ENCODE data around the gene AGPAT3.
"Not testable (repeated sequence)": the region's sequence is repeated elsewhere in the genome, so short reads cannot be mapped to it uniquely, and the experiment has no call there.

AGPAT3 gene

GRCh38 chr21:43835050-43835449 is 30.0 kb upstream of the AGPAT3 start:
- peak; percentile 51 for DNase-seq

GRCh38 chr21:43835861-43836260 is 29.2 kb upstream of the AGPAT3 start:
- no peak for DNase-seq

DNA sequence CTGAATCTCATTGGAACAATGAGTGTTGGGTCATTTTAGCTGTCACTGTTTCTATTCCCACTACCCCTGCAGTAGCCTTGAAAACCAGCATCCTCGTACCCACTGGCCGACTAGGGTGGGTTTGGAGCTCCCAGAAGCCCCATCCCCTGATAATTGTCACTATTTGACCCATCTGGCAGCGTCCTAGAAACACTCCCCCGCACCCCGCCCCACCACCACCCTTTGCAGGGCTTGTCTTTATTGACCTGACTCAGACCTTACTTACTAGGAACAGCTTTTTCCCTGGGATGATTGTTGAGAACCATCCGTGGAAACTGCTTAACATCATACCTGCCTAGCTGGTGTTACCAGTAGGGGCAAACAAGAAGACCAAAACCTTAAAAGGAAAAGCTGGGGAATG is 28.4 kb upstream of the AGPAT3 start:
- DNase-seq: no peak

GRCh38 chr21:43840259-43840658 is 24.8 kb upstream of the AGPAT3 start:
- no peak for DNase-seq

DNA sequence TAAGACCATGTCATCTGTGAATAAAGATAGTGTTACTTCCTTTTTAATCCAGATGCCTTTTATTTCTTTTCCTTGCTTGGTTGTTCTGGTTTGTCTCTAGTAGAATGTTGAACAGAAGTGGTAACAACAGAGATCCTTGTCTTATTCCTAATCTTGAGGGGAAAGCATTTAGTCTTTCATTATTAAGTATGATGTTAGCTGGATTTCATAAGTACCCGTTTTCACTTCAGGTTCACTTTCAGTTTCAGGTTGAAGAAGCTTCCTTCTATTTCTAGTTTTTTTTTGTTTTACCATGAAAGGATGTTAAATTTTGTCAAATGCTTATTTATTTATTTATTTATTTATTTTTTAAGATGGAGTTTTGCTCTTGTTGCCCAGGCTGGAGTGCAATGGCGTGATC is 22.3 kb upstream of the AGPAT3 start:
- DNase-seq: no peak

DNA sequence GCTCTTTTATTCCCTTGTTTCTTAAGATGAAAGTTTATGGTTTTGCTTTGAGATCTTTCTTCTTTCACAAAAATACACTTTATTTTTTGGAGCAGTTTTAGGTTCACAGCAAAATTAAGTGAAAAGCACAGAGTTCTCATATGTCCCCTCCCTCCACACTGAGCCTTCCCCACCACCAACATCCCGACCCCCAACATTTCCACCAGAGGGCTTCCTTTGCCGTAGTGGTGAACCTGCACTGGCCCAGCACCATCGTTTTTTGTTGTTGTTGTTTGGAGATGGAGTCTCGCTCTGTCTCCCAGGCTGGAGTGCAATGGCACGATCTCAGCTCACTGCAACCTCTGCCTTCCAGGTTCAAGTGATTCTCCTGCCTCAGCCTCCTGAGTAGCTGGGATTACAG is 20.1 kb upstream of the AGPAT3 start:
- not testable (repeated sequence) for DNase-seq

GRCh38 chr21:43845386-43845785 is 19.6 kb upstream of the AGPAT3 start:
- DNase-seq: no peak

DNA sequence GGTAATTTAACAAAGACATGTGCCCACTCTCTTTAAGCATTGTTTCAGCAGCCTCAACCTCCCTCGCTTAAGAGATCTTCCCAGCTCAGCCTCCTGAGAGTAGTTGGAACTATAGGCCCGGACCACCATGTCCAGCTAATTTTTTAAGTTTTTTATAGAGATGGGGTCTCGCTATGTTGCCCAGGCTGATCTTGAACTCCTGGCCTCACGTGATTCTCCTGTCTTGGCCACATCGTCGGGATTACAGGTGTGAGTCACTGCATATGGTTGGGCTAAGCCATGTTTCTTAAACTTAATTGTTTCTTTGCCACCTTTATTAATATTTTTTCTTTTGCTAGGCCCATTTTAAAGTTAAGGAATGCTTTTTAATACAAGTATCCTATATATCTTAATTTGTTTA is 18.6 kb upstream of the AGPAT3 start:
- no peak for DNase-seq

- DNase-seq: no peak
These were observed 17.7 kb upstream of the AGPAT3 start for GRCh38 chr21:43847301-43847700.

- DNase-seq: no peak
These were observed 16.3 kb upstream of the AGPAT3 start for GRCh38 chr21:43848771-43849170.

DNA sequence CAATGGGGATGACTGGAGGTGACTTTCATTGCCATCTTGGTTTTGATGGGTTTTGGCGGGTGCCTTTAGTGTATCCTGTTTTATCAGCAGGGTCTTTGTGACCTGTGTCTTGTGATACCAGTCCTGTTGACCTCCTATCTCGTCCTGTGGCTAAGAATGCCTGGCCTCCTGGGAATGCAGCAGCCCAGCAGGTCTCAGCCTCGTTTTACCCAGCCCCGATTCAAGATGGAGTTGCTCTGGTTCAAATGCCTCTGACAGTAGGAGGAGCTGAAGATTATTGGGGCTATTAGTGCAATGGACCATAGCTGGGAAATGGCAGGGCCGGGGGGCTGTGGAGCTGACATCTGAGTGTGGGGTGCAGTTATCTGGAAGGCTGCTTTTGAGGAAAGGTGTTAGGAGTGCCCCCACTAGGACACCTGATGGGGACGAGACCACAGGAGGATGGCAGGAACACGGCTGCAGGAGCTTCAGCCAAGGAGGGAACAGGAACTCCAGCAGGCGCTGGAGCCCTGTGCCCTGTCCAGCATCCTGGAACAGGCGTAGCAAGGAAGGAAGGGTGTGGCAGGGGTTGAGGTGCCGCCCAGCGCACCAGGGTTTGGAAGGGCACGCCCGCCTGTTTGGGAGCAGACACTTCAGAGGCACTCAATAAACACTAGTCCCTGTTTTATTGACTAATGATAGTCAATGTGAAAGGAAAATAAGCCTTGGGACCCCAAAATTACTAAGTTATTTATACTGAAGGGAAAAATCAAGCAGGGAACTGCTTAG is 15.3 kb upstream of the AGPAT3 start:
- DNase-seq: no peak

- no peak for DNase-seq
These were observed 14.2 kb upstream of the AGPAT3 start for GRCh38 chr21:43850728-43851295.

GRCh38 chr21:43851593-43851992 is 13.4 kb upstream of the AGPAT3 start:
- DNase-seq: no peak

DNA sequence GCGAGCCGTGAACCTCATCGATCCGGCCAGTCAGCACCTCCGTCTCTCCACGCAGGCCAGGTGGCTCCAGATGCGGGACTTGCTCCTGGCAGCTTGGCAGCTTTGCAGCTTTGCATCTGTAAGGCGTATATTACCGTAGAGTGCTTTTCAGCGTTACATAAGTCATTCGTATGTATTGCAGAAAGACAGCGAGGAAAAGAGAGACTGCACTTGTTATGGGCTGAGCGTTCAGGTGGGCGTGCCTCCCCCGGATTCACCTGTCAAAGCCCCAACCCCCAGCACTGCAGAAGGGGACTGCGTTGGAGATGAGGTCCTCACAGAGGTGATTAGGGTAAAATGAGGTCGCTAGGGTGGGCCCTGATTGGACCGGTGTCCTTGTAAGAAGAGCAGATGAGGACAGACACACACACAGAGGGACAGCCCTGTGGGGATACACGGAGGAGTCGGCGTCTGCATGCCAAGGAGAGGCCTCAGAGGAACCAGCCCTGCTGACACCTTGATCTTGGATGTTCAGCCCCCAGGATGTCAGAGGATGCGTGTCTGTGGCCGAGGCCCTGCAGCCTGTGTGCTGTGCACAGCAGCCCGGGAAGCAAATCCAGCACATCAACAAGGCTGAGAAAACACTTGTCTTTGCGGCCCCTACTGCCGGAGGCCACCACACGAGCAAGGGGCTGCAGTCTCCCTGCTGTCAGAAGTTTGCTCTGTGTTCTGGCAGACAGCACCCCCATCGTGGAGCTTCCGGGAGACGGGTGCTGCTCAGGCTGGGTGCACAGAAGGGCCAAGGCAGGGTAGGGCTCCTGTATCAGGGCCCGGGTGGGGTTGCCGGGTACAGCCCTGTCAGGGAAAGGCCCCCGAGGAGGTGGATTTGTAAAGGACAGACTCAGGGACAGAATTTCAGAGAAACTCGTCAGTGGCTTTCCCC is 10.9 kb upstream of the AGPAT3 start:
- DNase-seq: no peak

GRCh38 chr21:43854773-43855633 is 10.0 kb upstream of the AGPAT3 start:
- DNase-seq: peak; percentile 39

GRCh38 chr21:43855955-43856354 is 9.1 kb upstream of the AGPAT3 start:
- DNase-seq: no peak

DNA sequence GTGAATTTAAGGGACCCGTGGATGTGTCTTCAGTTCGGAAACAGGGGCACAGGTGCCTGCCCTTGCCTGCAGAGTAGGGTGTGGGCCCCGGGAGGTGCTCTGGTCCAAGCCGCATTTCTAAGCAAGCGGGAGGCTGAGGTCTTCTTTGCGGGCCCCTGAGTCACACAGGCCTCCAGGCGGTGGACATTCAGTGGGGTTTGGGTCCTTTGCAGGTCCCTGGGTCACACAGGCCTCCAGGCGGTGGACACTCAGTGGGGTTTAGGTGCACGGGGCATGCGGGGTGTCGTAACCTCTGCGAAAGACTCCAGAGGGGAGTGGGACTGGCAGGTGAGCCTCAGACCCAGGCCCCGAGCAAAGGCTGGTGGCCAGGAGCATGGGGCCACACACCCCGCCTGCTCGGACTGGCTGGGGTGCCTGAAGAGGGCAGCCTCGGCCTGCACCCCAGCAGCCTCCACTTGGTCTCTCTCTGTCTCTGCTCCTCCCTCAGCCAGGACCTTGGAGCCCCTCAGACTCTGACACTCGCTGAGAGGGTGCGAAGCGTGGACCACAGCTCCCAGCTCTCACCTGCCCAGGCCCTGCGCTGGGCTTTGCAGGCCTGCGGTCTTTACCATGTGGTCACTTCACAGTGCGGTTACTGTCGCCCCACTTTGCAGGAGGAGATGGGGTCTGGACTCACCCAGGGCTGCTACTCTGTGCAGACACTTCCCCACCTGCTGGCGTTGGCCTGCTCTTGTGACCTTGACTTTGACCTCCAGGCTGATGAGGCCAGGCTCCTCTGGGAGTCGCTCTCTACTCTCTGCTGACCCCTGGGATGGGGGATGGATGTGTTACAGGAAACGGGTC is 6.0 kb upstream of the AGPAT3 start:
- no peak for DNase-seq

- DNase-seq: no peak
These were observed 5.2 kb upstream of the AGPAT3 start for GRCh38 chr21:43859747-43860214.

DNA sequence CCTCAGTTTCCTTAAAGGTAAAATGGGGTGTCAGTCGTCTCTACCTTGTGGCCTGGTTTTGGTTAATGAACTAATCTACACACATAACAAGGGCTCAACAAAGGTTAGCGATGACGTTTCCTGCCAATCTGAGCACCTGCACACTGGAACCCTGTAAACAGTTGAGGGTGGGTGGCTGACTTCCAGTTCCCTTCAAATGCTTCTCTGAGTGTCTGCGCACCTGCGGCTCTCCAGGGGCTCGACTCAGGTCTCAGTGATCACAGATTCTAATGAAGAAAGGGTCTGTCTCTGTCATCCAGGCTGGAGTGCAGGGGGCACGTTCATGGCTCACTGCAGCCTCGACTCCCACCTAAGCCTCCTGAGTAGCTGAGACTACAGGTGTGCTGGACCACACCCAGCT is 3.3 kb upstream of the AGPAT3 start:
- no peak for DNase-seq

- no peak for DNase-seq
These were observed 586 bp upstream of the AGPAT3 start for GRCh38 chr21:43864313-43864961.
